Gastrocnemius medialis (tissue), 4 donors: ENCODE results near the gene ADCY7.

Source experiments
- CTCF ChIP-seq, 5 experiments: fragments of 450-650 bp in 3 of 5; fragments of 200-600 bp in 2 of 5; sonication (generic) in 2 of 5; IDR thresholded peaks in 4 of 5; conservative IDR thresholded peaks in 1 of 5; 1 replicate in 4 of 5; 2 replicates in 1 of 5; pipeline ENCODE4 v1.5.1; 2016 to 2019; ENCODE audit warnings: antibody characterized with exemption in 5 of 5, mild to moderate bottlenecking in 3 of 5, moderate library complexity in 3 of 5
- POLR2A ChIP-seq, 2 donors: fragments of 450-650 bp; IDR thresholded peaks; one replicate each; pipeline ENCODE4 v1.6.1; 2017; ENCODE audit warnings: antibody characterized with exemption in 2 of 2, mild to moderate bottlenecking in 2 of 2, moderate library complexity in 2 of 2

- TF ChIP-seq CTCF (IDR thresholded peaks at IDR 0.05 in 4 of 5, conservative IDR thresholded peaks at IDR 0.05 in 1 of 5) (no peak), POLR2A (IDR thresholded peaks at IDR 0.05) (no peak)
Measured at GRCh38 chr16:50363656-50364055, 97.3 kb downstream of the ADCY7 start.
